Measurements from ENCODE around the gene CPNE7. TPM values are rescaled to one million over a fixed set of nuclear protein-coding genes. Genes with fewer than 3 reads are reported as not detected.

The CPNE7 gene
- total RNA-seq, 2 experiments from 2014 or later: 8.5 to 9.5 TPM

GRCh38 chr16:89553733-89554132 lies 21.8 kb upstream of the CPNE7 start:
- Mint-ChIP-seq H3K4me1 (ENCODE audit: low read depth) (peaks cover 29% of the 10 kb centered on the region), H3K27me3 (no peaks in the 10 kb centered on the region), H3K27ac (no peak overlapping the region), H3K9me3 (no peaks in the 10 kb centered on the region), H3K4me3 (no peak overlapping the region), H3K36me3 (ENCODE audit: low read depth) (peaks cover 30% of the 10 kb centered on the region)
- intact Hi-C loops (cut with micrococcal nuclease): no loop called here
- DNase-seq (no peak), ATAC-seq (no peak)
- ChIA-PET CTCF (no interaction called here), POLR2A (interaction anchor here (1.2 to 1.3 kb wide), 2 partner anchors 16 to 49 kb away, joined by 3 to 4 read pairs; no protein-coding TSS in a partner anchor)
- TF ChIP-seq, protein P1, sequence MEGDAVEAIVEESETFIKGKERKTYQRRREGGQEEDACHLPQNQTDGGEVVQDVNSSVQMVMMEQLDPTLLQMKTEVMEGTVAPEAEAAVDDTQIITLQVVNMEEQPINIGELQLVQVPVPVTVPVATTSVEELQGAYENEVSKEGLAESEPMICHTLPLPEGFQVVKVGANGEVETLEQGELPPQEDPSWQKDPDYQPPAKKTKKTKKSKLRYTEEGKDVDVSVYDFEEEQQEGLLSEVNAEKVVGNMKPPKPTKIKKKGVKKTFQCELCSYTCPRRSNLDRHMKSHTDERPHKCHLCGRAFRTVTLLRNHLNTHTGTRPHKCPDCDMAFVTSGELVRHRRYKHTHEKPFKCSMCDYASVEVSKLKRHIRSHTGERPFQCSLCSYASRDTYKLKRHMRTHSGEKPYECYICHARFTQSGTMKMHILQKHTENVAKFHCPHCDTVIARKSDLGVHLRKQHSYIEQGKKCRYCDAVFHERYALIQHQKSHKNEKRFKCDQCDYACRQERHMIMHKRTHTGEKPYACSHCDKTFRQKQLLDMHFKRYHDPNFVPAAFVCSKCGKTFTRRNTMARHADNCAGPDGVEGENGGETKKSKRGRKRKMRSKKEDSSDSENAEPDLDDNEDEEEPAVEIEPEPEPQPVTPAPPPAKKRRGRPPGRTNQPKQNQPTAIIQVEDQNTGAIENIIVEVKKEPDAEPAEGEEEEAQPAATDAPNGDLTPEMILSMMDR (IDR thresholded peaks at IDR 0.05): no peak

- Mint-ChIP-seq H3K4me1 (ENCODE audit: low read depth) (peaks cover 23% of the 10 kb centered on the region), H3K27ac (no peak overlapping the region), H3K9me3 (no peaks in the 10 kb centered on the region), H3K4me3 (no peak overlapping the region), H3K27me3 (no peaks in the 10 kb centered on the region), H3K36me3 (ENCODE audit: low read depth) (peaks cover 24% of the 10 kb centered on the region)
- POLR2A ChIA-PET: interaction anchor here (1.3 kb wide), 1 partner anchor 15 kb away, joined by 3 read pairs; no protein-coding TSS in a partner anchor
- TF ChIP-seq, protein P1 (IDR thresholded peaks at IDR 0.05): no peak
- ATAC-seq: no peak
- intact Hi-C loops (cut with micrococcal nuclease): no loop called here
- DNase-seq: no peak
- CTCF ChIA-PET: no interaction called here
Observed at GRCh38 chr16:89554343-89554742, 21.2 kb upstream of the CPNE7 start.

DNA sequence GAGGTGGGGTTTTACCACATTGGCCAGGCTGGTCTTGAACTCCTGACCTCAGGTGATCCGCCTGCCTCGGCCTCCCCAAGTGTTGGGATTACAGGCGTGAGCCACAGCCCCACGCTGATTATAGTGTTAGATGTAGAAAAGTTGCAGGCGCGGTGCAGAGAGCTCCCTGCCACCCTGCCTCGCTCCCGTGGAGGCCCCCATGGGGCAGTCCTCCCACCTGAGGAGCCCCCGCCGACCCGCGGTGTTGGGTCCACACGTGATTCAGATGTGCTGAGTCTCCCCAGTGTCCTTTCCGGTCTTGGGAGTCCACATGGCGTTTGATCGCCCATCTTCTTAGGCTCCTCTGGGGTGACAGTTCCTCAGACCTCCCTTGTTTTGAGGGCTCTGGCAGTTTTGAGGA lies 20.3 kb upstream of the CPNE7 start:
- Mint-ChIP-seq H3K4me3 (no peak overlapping the region), H3K36me3 (ENCODE audit: low read depth) (peaks cover 21% of the 10 kb centered on the region), H3K27ac (no peak overlapping the region), H3K9me3 (no peaks in the 10 kb centered on the region), H3K4me1 (ENCODE audit: low read depth) (peaks cover 17% of the 10 kb centered on the region), H3K27me3 (no peaks in the 10 kb centered on the region)
- CTCF ChIA-PET: no interaction called here
- intact Hi-C loops (cut with micrococcal nuclease): no loop called here
- no peak for DNase-seq
- no peak for ATAC-seq
- TF ChIP-seq, protein P1 (IDR thresholded peaks at IDR 0.05): no peak
- POLR2A ChIA-PET: interaction anchor here (0.7 kb wide), 1 partner anchor 42 kb away, joined by 3 read pairs; no protein-coding TSS in a partner anchor

- no peak for ATAC-seq
- Mint-ChIP-seq H3K4me3 (no peak overlapping the region), H3K36me3 (ENCODE audit: low read depth) (peaks cover 23% of the 10 kb centered on the region), H3K9me3 (no peaks in the 10 kb centered on the region), H3K4me1 (ENCODE audit: low read depth) (peaks cover 14% of the 10 kb centered on the region), H3K27ac (no peak overlapping the region), H3K27me3 (no peaks in the 10 kb centered on the region)
- ChIA-PET POLR2A (interaction anchor here (1.3 kb wide), 1 partner anchor 15 kb away, joined by 3 read pairs; no protein-coding TSS in a partner anchor), CTCF (interaction anchor here (0.8 to 2.2 kb wide), 3 partner anchors 9 to 144 kb away, joined by 3 to 12 read pairs (median 3); no protein-coding TSS in a partner anchor)
- DNase-seq: no peak
- TF ChIP-seq, protein P1 (IDR thresholded peaks at IDR 0.05): no peak
- intact Hi-C loops (cut with micrococcal nuclease): no loop called here
Observed at GRCh38 chr16:89555780-89556179, 19.8 kb upstream of the CPNE7 start.

GRCh38 chr16:89556750-89557689 lies 18.5 kb upstream of the CPNE7 start:
- TF ChIP-seq, protein P1 (IDR thresholded peaks at IDR 0.05): peak; percentile 76
- intact Hi-C loops (cut with micrococcal nuclease): no loop called here
- peak overlapping the region; percentile 3 for H3K27ac Mint-ChIP-seq

More at GRCh38 chr16:89556750-89557689, 18.5 kb upstream of the CPNE7 start:
- H3K36me3 Mint-ChIP-seq (ENCODE audit: low read depth): peaks cover 29% of the 10 kb centered on the region
- H3K27me3 Mint-ChIP-seq: no peaks in the 10 kb centered on the region
- DNase-seq (peak; percentile 92), ATAC-seq (peak; percentile 64)
- ChIA-PET CTCF (interaction anchor here (0.8 to 2.6 kb wide), 15 partner anchors 8 to 317 kb away, joined by 3 to 13 read pairs (median 3); partner anchors contain the start of gene SPG7), POLR2A (interaction anchor here (1.3 to 1.9 kb wide), 2 partner anchors 7 to 17 kb away, joined by 3 to 6 read pairs; no protein-coding TSS in a partner anchor)
- H3K4me3 Mint-ChIP-seq: no peak overlapping the region
- peaks cover 16% of the 10 kb centered on the region for H3K4me1 Mint-ChIP-seq (ENCODE audit: low read depth)
- no peaks in the 10 kb centered on the region for H3K9me3 Mint-ChIP-seq

Measured in activated CD8-positive, alpha-beta T cell treated with anti-CD3 and anti-CD28 coated beads for 36 hours (primary cell).